Transverse colon (tissue), 4 donors: ENCODE data around the gene FAM83F. TPM values are rescaled to one million over a fixed set of nuclear protein-coding genes. Genes with fewer than 3 reads are reported as not detected.
"Not testable (repeated sequence)": the region's sequence is repeated elsewhere in the genome, so short reads cannot be mapped to it uniquely, and the experiment has no call there.

Experiments used
- DNase-seq: peaks from one replicate; pipeline ENCODE4 v3.0.0-alpha.2; 2019
- H3K27ac ChIP-seq, 4 donors: fragments of 200-600 bp; sonication (generic); 2 replicates each; pipeline ENCODE4 v1.5.1; 2016 to 2018; ENCODE audit warnings: inconsistent platforms in 4 of 4
- H3K27me3 ChIP-seq: fragments of 200-600 bp; sonication (generic); 2 replicates; pipeline ENCODE4 v1.5.1; 2017; ENCODE audit warnings: inconsistent platforms
- H3K36me3 ChIP-seq, 4 donors: fragments of 200-600 bp; sonication (generic); 2 replicates each; pipeline ENCODE4 v1.5.1; 2017 to 2019; ENCODE audit warnings: inconsistent platforms in 4 of 4
- H3K4me1 ChIP-seq, 4 donors: fragments of 200-600 bp; sonication (generic); 2 replicates each; pipeline ENCODE4 v1.5.1; 2017 to 2020; ENCODE audit warnings: inconsistent platforms in 4 of 4
- H3K4me3 ChIP-seq, 4 donors: fragments of 200-600 bp; sonication (generic); 1 replicate in 1 of 4; 2 replicates in 3 of 4; pipeline versions ENCODE4 v1.5.1 to v1.6.1; 2017 to 2019; ENCODE audit warnings: inconsistent platforms in 4 of 4
- H3K9me3 ChIP-seq, 2 donors: fragments of 200-600 bp; sonication (generic); 2 replicates each; pipeline ENCODE4 v1.5.1; 2017 to 2019; ENCODE audit warnings: inconsistent platforms in 2 of 2
- CTCF ChIP-seq, 5 experiments: fragments of 200-600 bp in 3 of 5; fragments of 450-650 bp in 2 of 5; sonication (generic) in 3 of 5; IDR thresholded peaks; 1 replicate in 2 of 5; 2 replicates in 3 of 5; pipeline ENCODE4 v1.5.1; 2016 to 2017; ENCODE audit warnings: antibody characterized with exemption in 5 of 5, inconsistent platforms in 3 of 5, mild to moderate bottlenecking in 2 of 5, moderate library complexity in 1 of 5
- EP300 ChIP-seq: sonication (generic); formaldehyde crosslinking; IDR thresholded peaks from one replicate; pipeline ENCODE4 v1.6.1; 2017; ENCODE audit warnings: antibody characterized with exemption, low read depth
- POLR2A ChIP-seq: fragments of 450-650 bp; IDR thresholded peaks from one replicate; pipeline ENCODE4 v1.6.1; 2016; ENCODE audit warnings: antibody characterized with exemption, mild to moderate bottlenecking, moderate library complexity
- POLR2AphosphoS5 ChIP-seq, 3 donors: sonication (generic); formaldehyde crosslinking; IDR thresholded peaks; one replicate each; pipeline ENCODE4 v1.6.1; 2016; ENCODE audit warnings: antibody characterized with exemption in 3 of 3
- WGBS, 2 donors: methylation state at CpG; one replicate each; pipeline ENCODE4 v1.1.5; 2018; ENCODE audit warnings: low coverage in 1 of 2; 5-methylcytosine and 5-hydroxymethylcytosine counted together
- in situ Hi-C, 4 donors: fragments of 200-750 bp; cut with MboI; loops; one replicate each; pipeline versions ENCODE4 v1.15.0 to v1.15.1; 2017; ENCODE audit warnings: low sequenced_read_pairs in 3 of 4, low pct_ligation_motif_present in 1 of 4, low pct_unique_long_range_greater_than_20kb in 1 of 4
- intact Hi-C: fragments of 100-400 bp; cut with DNase I; formaldehyde crosslinking; loops from one replicate; pipeline ENCODE4 v1.15.1; 2023; ENCODE audit warnings: low total_unique reads
- total RNA-seq, 4 donors: library from RNA; depleted of rRNA; stranded (reverse); fragments of >200 nt; gene quantifications; one replicate each; pipeline ENCODE4 v1.1.0, GENCODE V29; 2016

FAM83F gene
- total RNA-seq, 4 donors from 2014 or later, result 18.7 to 36.3 (median 25.4) TPM

GRCh38 chr22:40023341-40023841 is 28.6 kb downstream of the FAM83F start:
- Histone ChIP-seq H3K36me3 (no peaks in the 10 kb centered on the region), H3K27me3 (no peaks in the 10 kb centered on the region), H3K4me3 (no peak overlapping the region), H3K4me1 (peaks cover 4 to 23% (median 5%) of the 10 kb centered on the region in 4 donors), H3K27ac (no peak overlapping the region), H3K9me3 (no peaks in the 10 kb centered on the region)
- 76% methylated on average over 16 of the region's 16 CpGs; no CpG with 5 or more reads in 1 of the 2 donors for WGBS, 2 donors
- TF ChIP-seq POLR2AphosphoS5 (IDR thresholded peaks at IDR 0.05) (no peak), POLR2A (no peak), EP300 (no peak), CTCF (IDR thresholded peaks at IDR 0.05) (no peak)
- no peak for DNase-seq
- in situ Hi-C loops (loop anchor here in 1 of 4 donors (10.0 kb wide), 1 partner anchor 409 kb away; no protein-coding TSS in a partner anchor), intact Hi-C loops (loop anchor here (5.0 to 10.0 kb wide), 2 partner anchors 399 to 486 kb away; no protein-coding TSS in a partner anchor)

- peak; percentile 82 for DNase-seq
- WGBS, 2 donors, result 31 to 70% methylated on average over 4 to 15 of the region's 16 CpGs
- TF ChIP-seq POLR2A (no peak), CTCF (IDR thresholded peaks at IDR 0.05) (peak; percentile 71 to 91 (median 83))
- H3K9me3 ChIP-seq, result no peaks in the 10 kb centered on the region
- intact Hi-C loops, result loop anchor here (5.0 to 10.0 kb wide), 2 partner anchors 400 to 487 kb away; no protein-coding TSS in a partner anchor
- H3K4me1 ChIP-seq, result peaks cover 4 to 23% (median 5%) of the 10 kb centered on the region in 4 donors
- no peak overlapping the region for H3K4me3 ChIP-seq
- H3K27me3 ChIP-seq, result no peaks in the 10 kb centered on the region
- peak overlapping the region in 2 of 4 donors; percentile 21 to 23 for H3K27ac ChIP-seq
- H3K36me3 ChIP-seq, result no peaks in the 10 kb centered on the region
- in situ Hi-C loops, result loop anchor here in 1 of 4 donors (10.0 kb wide), 1 partner anchor 410 kb away; no protein-coding TSS in a partner anchor
Observed at GRCh38 chr22:40024201-40025061, 29.7 kb downstream of the FAM83F start.

GRCh38 chr22:40025062-40025379 is 30.3 kb downstream of the FAM83F start:
- in situ Hi-C loops, result loop anchor here in 1 of 4 donors (10.0 kb wide), 1 partner anchor 410 kb away; no protein-coding TSS in a partner anchor
- intact Hi-C loops, result loop anchor here (10.0 kb wide), 1 partner anchor 400 kb away; no protein-coding TSS in a partner anchor
- TF ChIP-seq CTCF (IDR thresholded peaks at IDR 0.05), result peak in 3 of 5 experiments; percentile 3 to 32 (median 6)
- DNase-seq, H3K9me3 ChIP-seq, H3K27me3 ChIP-seq, H3K36me3 ChIP-seq, H3K27ac ChIP-seq, H3K4me3 ChIP-seq: not testable (repeated sequence)
- 27% methylated on average over 5 of the region's 5 CpGs; no CpG with 5 or more reads in 1 of the 2 donors for WGBS, 2 donors
- peaks cover 4 to 23% (median 5%) of the 10 kb centered on the region in 4 donors for H3K4me1 ChIP-seq

- Histone ChIP-seq H3K36me3 (no peaks in the 10 kb centered on the region), H3K4me1 (peaks cover 4 to 23% (median 5%) of the 10 kb centered on the region in 4 donors), H3K27ac (no peak overlapping the region), H3K9me3 (no peaks in the 10 kb centered on the region), H3K27me3 (no peaks in the 10 kb centered on the region), H3K4me3 (no peak overlapping the region)
- TF ChIP-seq POLR2A (no peak), EP300 (no peak), CTCF (IDR thresholded peaks at IDR 0.05) (no peak), POLR2AphosphoS5 (IDR thresholded peaks at IDR 0.05) (no peak)
- 88% methylated on average over 10 of the region's 10 CpGs; no CpG with 5 or more reads in 1 of the 2 donors for WGBS, 2 donors
- intact Hi-C loops, result loop anchor here (10.0 kb wide), 1 partner anchor 401 kb away; no protein-coding TSS in a partner anchor
- in situ Hi-C loops, result loop anchor here in 1 of 4 donors (10.0 kb wide), 1 partner anchor 411 kb away; no protein-coding TSS in a partner anchor
- no peak for DNase-seq
Observed at GRCh38 chr22:40025856-40026255, 31.1 kb downstream of the FAM83F start.
